Vagina (tissue), 2 donors: ENCODE results near the gene EGLN2.
"Not testable (repeated sequence)": the region's sequence is repeated elsewhere in the genome, so short reads cannot be mapped to it uniquely, and the experiment has no call there.

Experiments used
- POLR2A ChIP-seq, 2 donors: fragments of 450-650 bp; IDR thresholded peaks; one replicate each; pipeline ENCODE4 v1.6.1; 2017; ENCODE audit warnings: antibody characterized with exemption in 2 of 2, mild to moderate bottlenecking in 2 of 2, moderate library complexity in 2 of 2
- TF ChIP-seq, protein P1 (sequence below), 3 experiments: fragments of 450-650 bp in 2 of 3; fragments of 200-600 bp in 1 of 3; sonication (generic) in 1 of 3; IDR thresholded peaks; one replicate each; pipeline ENCODE4 v1.5.1; 2017 to 2019; ENCODE audit warnings: antibody characterized with exemption in 3 of 3, mild to moderate bottlenecking in 2 of 3, moderate library complexity in 2 of 3

DNA sequence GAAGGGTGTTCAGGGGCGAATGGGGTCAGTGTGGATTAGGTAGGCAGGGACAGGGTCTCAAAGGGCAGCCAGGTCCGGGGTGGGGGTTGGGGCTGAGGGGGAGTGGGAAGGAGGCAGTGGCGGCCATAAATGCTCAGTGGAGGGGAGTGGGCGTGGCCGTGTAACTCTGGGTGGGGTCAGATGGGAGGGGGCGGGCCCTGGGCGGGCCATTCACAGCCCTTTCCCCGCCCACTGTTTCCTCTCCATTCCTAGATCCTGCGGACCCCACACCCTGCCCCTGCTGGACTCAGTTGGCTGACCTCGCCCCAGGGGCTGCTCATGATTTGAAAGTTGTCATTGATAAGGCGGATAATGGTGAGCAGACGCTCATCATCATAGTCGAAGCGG is 27.3 kb downstream of the EGLN2 start:
- TF ChIP-seq, protein P1, sequence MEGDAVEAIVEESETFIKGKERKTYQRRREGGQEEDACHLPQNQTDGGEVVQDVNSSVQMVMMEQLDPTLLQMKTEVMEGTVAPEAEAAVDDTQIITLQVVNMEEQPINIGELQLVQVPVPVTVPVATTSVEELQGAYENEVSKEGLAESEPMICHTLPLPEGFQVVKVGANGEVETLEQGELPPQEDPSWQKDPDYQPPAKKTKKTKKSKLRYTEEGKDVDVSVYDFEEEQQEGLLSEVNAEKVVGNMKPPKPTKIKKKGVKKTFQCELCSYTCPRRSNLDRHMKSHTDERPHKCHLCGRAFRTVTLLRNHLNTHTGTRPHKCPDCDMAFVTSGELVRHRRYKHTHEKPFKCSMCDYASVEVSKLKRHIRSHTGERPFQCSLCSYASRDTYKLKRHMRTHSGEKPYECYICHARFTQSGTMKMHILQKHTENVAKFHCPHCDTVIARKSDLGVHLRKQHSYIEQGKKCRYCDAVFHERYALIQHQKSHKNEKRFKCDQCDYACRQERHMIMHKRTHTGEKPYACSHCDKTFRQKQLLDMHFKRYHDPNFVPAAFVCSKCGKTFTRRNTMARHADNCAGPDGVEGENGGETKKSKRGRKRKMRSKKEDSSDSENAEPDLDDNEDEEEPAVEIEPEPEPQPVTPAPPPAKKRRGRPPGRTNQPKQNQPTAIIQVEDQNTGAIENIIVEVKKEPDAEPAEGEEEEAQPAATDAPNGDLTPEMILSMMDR (IDR thresholded peaks at IDR 0.05) = not testable (repeated sequence)
- not testable (repeated sequence) for TF ChIP-seq POLR2A (IDR thresholded peaks at IDR 0.05)
